ENCODE measurements around the gene DLG2.

Gene DLG2

GRCh38 chr11:84390441-84391078 is 1236.6 kb downstream of the DLG2 start:
- Histone ChIP-seq H3K27ac (ENCODE audit: low read depth, low read length) (no peak overlapping the region), H3K9me2 (replicated peaks; ENCODE audit: control insufficient read depth, low read length) (no peaks in the 10 kb centered on the region), H3F3A (ENCODE audit: control insufficient read depth, insufficient read depth) (no peaks in the 10 kb centered on the region), H3K9me3 (ENCODE audit: control insufficient read depth, insufficient read depth, low read length) (no peaks in the 10 kb centered on the region), H3K4me1 (ENCODE audit: control insufficient read depth, low read length) (no peaks in the 10 kb centered on the region), H3K4me3 (ENCODE audit: low read length) (no peak overlapping the region), H3K79me2 (ENCODE audit: control insufficient read depth, low read length) (no peaks in the 10 kb centered on the region), H3K36me3 (ENCODE audit: control insufficient read depth, low read length) (no peaks in the 10 kb centered on the region), H3K27me3 (ENCODE audit: control insufficient read depth, low read length) (peaks cover 3% of the 10 kb centered on the region; the same call in 1 of the 2 replicates), H3K4me2 (ENCODE audit: low read length) (no peak overlapping the region), H4K20me1 (ENCODE audit: control insufficient read depth, insufficient read depth, low read depth, low read length) (no peaks in the 10 kb centered on the region)
- TF ChIP-seq CTCF (IDR thresholded peaks at IDR 0.05; ENCODE audit: low read depth, low read length, poor library complexity, severe bottlenecking) (no peak), EZH2phosphoT487 (IDR thresholded peaks at IDR 0.05; ENCODE audit: borderline replicate concordance, low read length) (no peak)

GRCh38 chr11:84389696-84390095 is 1237.4 kb downstream of the DLG2 start:
- TF ChIP-seq EZH2phosphoT487 (IDR thresholded peaks at IDR 0.05; ENCODE audit: borderline replicate concordance, low read length) (no peak), CTCF (IDR thresholded peaks at IDR 0.05; ENCODE audit: low read depth, low read length, poor library complexity, severe bottlenecking) (no peak)
- H3F3A ChIP-seq (ENCODE audit: control insufficient read depth, insufficient read depth): no peaks in the 10 kb centered on the region
- no peak overlapping the region for H3K27ac ChIP-seq (ENCODE audit: low read depth, low read length)
- no peaks in the 10 kb centered on the region for H4K20me1 ChIP-seq (ENCODE audit: control insufficient read depth, insufficient read depth, low read depth, low read length)
- no peaks in the 10 kb centered on the region for H3K79me2 ChIP-seq (ENCODE audit: control insufficient read depth, low read length)
- H3K4me3 ChIP-seq (ENCODE audit: low read length): no peak overlapping the region
- H3K9me3 ChIP-seq (ENCODE audit: control insufficient read depth, insufficient read depth, low read length): no peaks in the 10 kb centered on the region
- no peaks in the 10 kb centered on the region for H3K9me2 ChIP-seq (replicated peaks; ENCODE audit: control insufficient read depth, low read length)
- peaks cover 3% of the 10 kb centered on the region; the same call in 1 of the 2 replicates for H3K27me3 ChIP-seq (ENCODE audit: control insufficient read depth, low read length)
- no peak overlapping the region for H3K4me2 ChIP-seq (ENCODE audit: low read length)
- H3K36me3 ChIP-seq (ENCODE audit: control insufficient read depth, low read length): no peaks in the 10 kb centered on the region
- no peaks in the 10 kb centered on the region for H3K4me1 ChIP-seq (ENCODE audit: control insufficient read depth, low read length)

GRCh38 chr11:84384731-84385130 is 1242.4 kb downstream of the DLG2 start:
- H3F3A ChIP-seq (ENCODE audit: control insufficient read depth, insufficient read depth): no peaks in the 10 kb centered on the region
- TF ChIP-seq CTCF (IDR thresholded peaks at IDR 0.05; ENCODE audit: low read depth, low read length, poor library complexity, severe bottlenecking) (peak; percentile 73), EZH2phosphoT487 (IDR thresholded peaks at IDR 0.05; ENCODE audit: borderline replicate concordance, low read length) (no peak)
- no peak overlapping the region for H3K27ac ChIP-seq (ENCODE audit: low read depth, low read length)
- H3K4me3 ChIP-seq (ENCODE audit: low read length): no peak overlapping the region
- no peaks in the 10 kb centered on the region for H3K36me3 ChIP-seq (ENCODE audit: control insufficient read depth, low read length)
- no peaks in the 10 kb centered on the region for H3K9me2 ChIP-seq (replicated peaks; ENCODE audit: control insufficient read depth, low read length)
- no peaks in the 10 kb centered on the region for H4K20me1 ChIP-seq (ENCODE audit: control insufficient read depth, insufficient read depth, low read depth, low read length)
- H3K4me1 ChIP-seq (ENCODE audit: control insufficient read depth, low read length): no peaks in the 10 kb centered on the region
- no peaks in the 10 kb centered on the region for H3K9me3 ChIP-seq (ENCODE audit: control insufficient read depth, insufficient read depth, low read length)
- H3K27me3 ChIP-seq (ENCODE audit: control insufficient read depth, low read length): peaks cover 3% of the 10 kb centered on the region; the same call in 1 of the 2 replicates
- H3K79me2 ChIP-seq (ENCODE audit: control insufficient read depth, low read length): no peaks in the 10 kb centered on the region
- no peak overlapping the region for H3K4me2 ChIP-seq (ENCODE audit: low read length)

Measured in DOHH2 (cell line).